GM18909 (cell line): ENCODE results near the gene KMT2B.
A peak's percentile ranks its signal among the peaks of the same experiment; 100 is the strongest.
"Not testable (repeated sequence)": the region's sequence is repeated elsewhere in the genome, so short reads cannot be mapped to it uniquely, and the experiment has no call there.

ENCODE experiments used
- ATAC-seq: cut with Tn5 transposase; IDR thresholded peaks from one replicate; pipeline ENCODE4 v1.9.1; 2021; ENCODE audit warnings: mild to moderate bottlenecking; ENCODE audit not compliant: unreplicated experiment, poor library complexity

KMT2B gene

GRCh38 chr19:35717665-35718344 lies at the start of gene KMT2B:
Gene KMT2B (plus strand): TSS chr19:35718003. CDS start chr19:35718019, 16 bp downstream.
- peak; percentile 51 for ATAC-seq

GRCh38 chr19:35669566-35669965 lies 48.2 kb upstream of the KMT2B start:
- ATAC-seq: no peak

- no peak for ATAC-seq
These were observed 47.8 kb upstream of the KMT2B start for GRCh38 chr19:35669974-35670373.

GRCh38 chr19:35670686-35671085 lies 47.1 kb upstream of the KMT2B start:
- ATAC-seq: no peak

GRCh38 chr19:35671818-35672217 lies 46.0 kb upstream of the KMT2B start:
- ATAC-seq: no peak

- ATAC-seq: no peak
These were observed 44.5 kb upstream of the KMT2B start for GRCh38 chr19:35673121-35673804.

- ATAC-seq: no peak
These were observed 42.1 kb upstream of the KMT2B start for GRCh38 chr19:35675589-35676140.

- ATAC-seq: no peak
These were observed 28.0 kb upstream of the KMT2B start for GRCh38 chr19:35689836-35690235.

- ATAC-seq: not testable (repeated sequence)
These were observed 26.7 kb upstream of the KMT2B start for GRCh38 chr19:35691106-35691505.

- no peak for ATAC-seq
These were observed 25.8 kb upstream of the KMT2B start for GRCh38 chr19:35692010-35692409.

GRCh38 chr19:35693422-35693821 lies 24.4 kb upstream of the KMT2B start:
- peak; percentile 10 for ATAC-seq

GRCh38 chr19:35693835-35694599 lies 23.8 kb upstream of the KMT2B start:
- peak; percentile 78 for ATAC-seq

- no peak for ATAC-seq
These were observed 21.8 kb upstream of the KMT2B start for GRCh38 chr19:35695895-35696422.

- ATAC-seq: no peak
These were observed 21.0 kb upstream of the KMT2B start for GRCh38 chr19:35696835-35697234.

- peak; percentile 93 for ATAC-seq
These were observed 15.4 kb upstream of the KMT2B start for GRCh38 chr19:35702223-35703012.

GRCh38 chr19:35703343-35703742 lies 14.5 kb upstream of the KMT2B start:
- no peak for ATAC-seq

GRCh38 chr19:35704218-35704617 lies 13.6 kb upstream of the KMT2B start, which contains the start of gene ZBTB32:
Gene ZBTB32 (plus strand): TSS chr19:35704558. CDS start chr19:35714627, 10,069 bp downstream.
- no peak for ATAC-seq

- no peak for ATAC-seq
These were observed 9.4 kb upstream of the KMT2B start for GRCh38 chr19:35708391-35708790.

GRCh38 chr19:35710784-35711723 lies 6.7 kb upstream of the KMT2B start:
- ATAC-seq: peak; percentile 35
